GM18907 (cell line): ENCODE data around the gene HLTF.

Experiments
- ATAC-seq: cut with Tn5 transposase; IDR thresholded peaks from one replicate; pipeline ENCODE4 v1.9.1; 2021; ENCODE audit warnings: mild to moderate bottlenecking, moderate library complexity; ENCODE audit not compliant: unreplicated experiment

The HLTF gene

GRCh38 chr3:149087208-149087607 is 875 bp upstream of the HLTF start:
- ATAC-seq, result no peak

GRCh38 chr3:149085828-149086231 is 503 bp downstream of the HLTF start:
- peak; percentile 39 for ATAC-seq

GRCh38 chr3:149081772-149082171 is 4.6 kb downstream of the HLTF start:
- ATAC-seq, result no peak

GRCh38 chr3:149080699-149081091 is 5.6 kb downstream of the HLTF start:
- ATAC-seq, result no peak

GRCh38 chr3:149080011-149080698 is 6.2 kb downstream of the HLTF start:
- no peak for ATAC-seq

GRCh38 chr3:149077628-149078027 is 8.7 kb downstream of the HLTF start:
- ATAC-seq, result no peak

GRCh38 chr3:149067883-149068282 is 18.4 kb downstream of the HLTF start:
- no peak for ATAC-seq

GRCh38 chr3:149061776-149062175 is 24.6 kb downstream of the HLTF start:
- no peak for ATAC-seq

- ATAC-seq, result no peak
Observed at GRCh38 chr3:149058602-149059001, 27.7 kb downstream of the HLTF start.

- no peak for ATAC-seq
Observed at GRCh38 chr3:149058198-149058597, 28.1 kb downstream of the HLTF start.

- ATAC-seq, result no peak
Observed at GRCh38 chr3:149055575-149055974, 30.8 kb downstream of the HLTF start.

GRCh38 chr3:149044339-149045083 is 41.8 kb downstream of the HLTF start:
- no peak for ATAC-seq

- peak; percentile 88 for ATAC-seq
Observed at GRCh38 chr3:149042789-149043386, 43.4 kb downstream of the HLTF start.

GRCh38 chr3:149038322-149038721 is 48.0 kb downstream of the HLTF start:
- no peak for ATAC-seq

GRCh38 chr3:149037684-149038083 is 48.6 kb downstream of the HLTF start:
- no peak for ATAC-seq

- no peak for ATAC-seq
Observed at GRCh38 chr3:149031096-149031495, 55.2 kb downstream of the HLTF start.

GRCh38 chr3:149026718-149027117 is 59.6 kb downstream of the HLTF start:
- ATAC-seq, result no peak

- no peak for ATAC-seq
Observed at GRCh38 chr3:149023951-149024350, 62.4 kb downstream of the HLTF start.

- no peak for ATAC-seq
Observed at GRCh38 chr3:149021830-149022229, 64.5 kb downstream of the HLTF start.

- no peak for ATAC-seq
Observed at GRCh38 chr3:149020839-149021252, 65.5 kb downstream of the HLTF start.

- ATAC-seq, result no peak
Observed at GRCh38 chr3:149020196-149020838, 66.0 kb downstream of the HLTF start.

GRCh38 chr3:149019580-149019979 is 66.8 kb downstream of the HLTF start:
- no peak for ATAC-seq
